Astrocyte (in vitro differentiated cells and primary cell): Measurements from ENCODE around the gene PFKFB2. TPM values are rescaled to one million over a fixed set of nuclear protein-coding genes. Genes with fewer than 3 reads are reported as not detected.

ENCODE experiments used
- DNase-seq: peaks from one replicate; pipeline ENCODE4 v3.0.0-alpha.2; 2010; ENCODE audit warnings: low read depth
- FAIRE-seq: peaks from 2 replicates; lab custom pipeline; 2011; peaks lifted over from hg19 to GRCh38; lab: Jason Lieb, UNC
- H2AFZ ChIP-seq: 2 replicates; pipeline ENCODE4 v1.6.0; 2012; ENCODE audit warnings: low read depth, low read length, inconsistent platforms
- H3K27ac ChIP-seq: 2 replicates; pipeline ENCODE4 v1.5.1; 2011; ENCODE audit warnings: low read depth, low read length, inconsistent platforms
- H3K27me3 ChIP-seq: 2 replicates; pipeline ENCODE4 v1.6.0; 2011; ENCODE audit warnings: low read length, inconsistent platforms; ENCODE audit not compliant: insufficient read depth
- H3K36me3 ChIP-seq: 2 replicates; pipeline ENCODE4 v1.5.1; 2011; ENCODE audit warnings: low read length, inconsistent platforms; ENCODE audit not compliant: insufficient read depth
- H3K4me1 ChIP-seq: 2 replicates; pipeline ENCODE4 v1.5.1; 2011; ENCODE audit warnings: low read length, inconsistent platforms; ENCODE audit not compliant: insufficient read depth
- H3K4me2 ChIP-seq: 2 replicates; pipeline ENCODE4 v1.6.0; 2012; ENCODE audit warnings: low read length, inconsistent platforms
- H3K4me3 ChIP-seq: 2 replicates; pipeline ENCODE4 v1.5.1; 2011; ENCODE audit warnings: low read depth, mild to moderate bottlenecking, low read length, inconsistent platforms; ENCODE audit not compliant: insufficient read depth
- H3K79me2 ChIP-seq: 2 replicates; pipeline ENCODE4 v1.6.0; 2012; ENCODE audit warnings: mild to moderate bottlenecking, low read length, inconsistent platforms; ENCODE audit not compliant: insufficient read depth
- H3K9ac ChIP-seq: 2 replicates; pipeline ENCODE4 v1.6.0; 2012; ENCODE audit warnings: mild to moderate bottlenecking, low read length, inconsistent platforms
- H3K9me3 ChIP-seq: 2 replicates; pipeline ENCODE4 v1.5.1; 2012; ENCODE audit warnings: low read depth, mild to moderate bottlenecking, low read length, inconsistent platforms; ENCODE audit not compliant: insufficient read depth
- H4K20me1 ChIP-seq: 2 replicates; pipeline ENCODE4 v1.6.0; 2012; ENCODE audit warnings: low read length, inconsistent platforms; ENCODE audit not compliant: insufficient read depth
- H3K27ac Mint-ChIP-seq: one replicate; pipeline ENCODE4 v1.8.0; 2021; ENCODE audit warnings: mild to moderate bottlenecking, mixed read lengths; ENCODE audit not compliant: unreplicated experiment
- H3K27me3 Mint-ChIP-seq: one replicate; pipeline ENCODE4 v1.8.0; 2021; ENCODE audit warnings: low read depth, mixed read lengths; ENCODE audit not compliant: unreplicated experiment
- H3K36me3 Mint-ChIP-seq: one replicate; pipeline ENCODE4 v1.8.0; 2021; ENCODE audit warnings: low read depth, mixed read lengths; ENCODE audit not compliant: unreplicated experiment
- H3K4me1 Mint-ChIP-seq: one replicate; pipeline ENCODE4 v1.8.0; 2021; ENCODE audit warnings: low read depth, mixed read lengths; ENCODE audit not compliant: unreplicated experiment
- H3K4me3 Mint-ChIP-seq: one replicate; pipeline ENCODE4 v1.8.0; 2021; ENCODE audit warnings: mild to moderate bottlenecking, moderate library complexity, mixed read lengths; ENCODE audit not compliant: unreplicated experiment
- H3K9me3 Mint-ChIP-seq: one replicate; pipeline ENCODE4 v1.8.0; 2021; ENCODE audit warnings: mild to moderate bottlenecking, mixed read lengths; ENCODE audit not compliant: unreplicated experiment
- EZH2 ChIP-seq: IDR thresholded peaks from 2 replicates; pipeline ENCODE4 v1.6.1; 2012; ENCODE audit warnings: mild to moderate bottlenecking, low read length, inconsistent platforms; ENCODE audit not compliant: insufficient read depth
- total RNA-seq: library from RNA; stranded (reverse); gene quantifications from 2 replicates; pipeline ENCODE4 v1.2.1, GENCODE V29; 2021
- TF ChIP-seq, protein P1 (sequence below): IDR thresholded peaks from 2 replicates; pipeline ENCODE4 v1.5.1; 2011; ENCODE audit warnings: low read depth, mild to moderate bottlenecking, inconsistent platforms, low read length, moderate library complexity; ENCODE audit not compliant: insufficient read depth

Gene PFKFB2
- total RNA-seq, 1 donor from 2014 or later = 6.2 TPM

DNA sequence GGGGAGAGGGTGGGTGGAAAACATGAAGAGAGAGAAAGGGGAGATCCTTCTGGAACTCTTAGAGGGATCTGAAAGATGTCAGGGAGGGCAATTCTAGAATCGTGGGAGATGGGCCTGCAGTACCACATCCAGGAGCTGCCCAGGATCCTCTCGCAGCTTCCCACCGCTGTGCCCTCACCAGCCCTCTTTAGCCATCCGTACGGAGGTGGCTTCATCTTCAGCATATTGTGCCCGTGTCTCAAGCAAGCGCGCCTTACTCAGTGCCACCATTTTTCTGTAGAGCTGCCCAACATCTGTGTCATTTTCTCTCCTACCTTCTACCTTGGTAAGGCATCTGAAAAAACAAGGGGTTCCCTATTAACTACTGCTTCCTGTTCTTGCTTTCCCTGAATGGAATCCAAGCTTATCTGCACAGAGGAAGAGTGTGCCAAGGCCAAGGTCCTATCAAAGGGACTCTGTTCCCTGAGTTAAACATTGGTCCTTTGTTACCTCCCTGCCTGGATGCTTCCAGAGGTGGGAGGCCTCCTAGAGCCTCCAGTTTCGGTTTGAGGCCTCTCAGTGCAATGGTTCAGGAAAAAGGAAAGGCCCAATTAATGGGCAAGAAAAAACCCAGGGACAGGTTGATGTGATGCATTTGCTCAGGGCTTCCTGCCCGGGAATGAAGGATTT, 43.8 kb upstream of the PFKFB2 start:
- Histone ChIP-seq H3K9ac (no peak overlapping the region), H3K9me3 (peaks cover 4% of the 10 kb centered on the region), H3K36me3 (no peaks in the 10 kb centered on the region), H3K27ac (no peak overlapping the region), H3K4me3 (no peak overlapping the region), H3K27me3 (no peaks in the 10 kb centered on the region), H4K20me1 (no peaks in the 10 kb centered on the region), H3K79me2 (no peaks in the 10 kb centered on the region), H3K4me2 (no peak overlapping the region), H2AFZ (no peak overlapping the region), H3K4me1 (peaks cover 9% of the 10 kb centered on the region)
- Mint-ChIP-seq H3K36me3 (no peaks in the 10 kb centered on the region), H3K9me3 (peaks cover 13% of the 10 kb centered on the region), H3K4me1 (peaks cover 16% of the 10 kb centered on the region), H3K4me3 (no peak overlapping the region), H3K27ac (no peak overlapping the region), H3K27me3 (peaks cover 5% of the 10 kb centered on the region)
- TF ChIP-seq, protein P1, sequence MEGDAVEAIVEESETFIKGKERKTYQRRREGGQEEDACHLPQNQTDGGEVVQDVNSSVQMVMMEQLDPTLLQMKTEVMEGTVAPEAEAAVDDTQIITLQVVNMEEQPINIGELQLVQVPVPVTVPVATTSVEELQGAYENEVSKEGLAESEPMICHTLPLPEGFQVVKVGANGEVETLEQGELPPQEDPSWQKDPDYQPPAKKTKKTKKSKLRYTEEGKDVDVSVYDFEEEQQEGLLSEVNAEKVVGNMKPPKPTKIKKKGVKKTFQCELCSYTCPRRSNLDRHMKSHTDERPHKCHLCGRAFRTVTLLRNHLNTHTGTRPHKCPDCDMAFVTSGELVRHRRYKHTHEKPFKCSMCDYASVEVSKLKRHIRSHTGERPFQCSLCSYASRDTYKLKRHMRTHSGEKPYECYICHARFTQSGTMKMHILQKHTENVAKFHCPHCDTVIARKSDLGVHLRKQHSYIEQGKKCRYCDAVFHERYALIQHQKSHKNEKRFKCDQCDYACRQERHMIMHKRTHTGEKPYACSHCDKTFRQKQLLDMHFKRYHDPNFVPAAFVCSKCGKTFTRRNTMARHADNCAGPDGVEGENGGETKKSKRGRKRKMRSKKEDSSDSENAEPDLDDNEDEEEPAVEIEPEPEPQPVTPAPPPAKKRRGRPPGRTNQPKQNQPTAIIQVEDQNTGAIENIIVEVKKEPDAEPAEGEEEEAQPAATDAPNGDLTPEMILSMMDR = no peak
- no peak for TF ChIP-seq EZH2
- no peak for DNase-seq
- no peak for FAIRE-seq

DNA sequence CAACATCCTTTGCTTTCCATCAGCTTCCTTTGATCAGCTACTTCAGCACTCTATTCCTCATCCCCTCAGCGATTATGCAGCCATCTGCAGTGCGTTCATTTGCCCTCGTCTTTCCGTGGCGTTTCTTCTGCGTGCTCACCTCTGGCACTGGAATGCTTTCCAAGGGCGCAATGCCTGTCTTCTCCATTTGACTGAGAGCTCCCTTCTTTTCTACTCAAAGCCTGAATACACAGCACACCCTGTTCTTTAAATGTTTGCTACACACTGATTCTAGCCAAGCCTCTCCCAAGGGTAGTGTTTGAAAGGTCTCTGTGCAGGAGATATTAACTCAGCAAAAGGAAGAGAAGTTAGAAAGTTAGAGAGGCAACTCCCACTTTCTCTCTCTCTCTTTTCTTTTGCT, 43.1 kb upstream of the PFKFB2 start:
- H3K79me2 ChIP-seq = no peaks in the 10 kb centered on the region
- no peaks in the 10 kb centered on the region for H4K20me1 ChIP-seq
- H2AFZ ChIP-seq = no peak overlapping the region
- Mint-ChIP-seq H3K36me3 (no peaks in the 10 kb centered on the region), H3K27me3 (peaks cover 5% of the 10 kb centered on the region), H3K27ac (no peak overlapping the region), H3K4me1 (peaks cover 13% of the 10 kb centered on the region), H3K9me3 (peaks cover 13% of the 10 kb centered on the region), H3K4me3 (no peak overlapping the region)
- H3K36me3 ChIP-seq = no peaks in the 10 kb centered on the region
- peaks cover 9% of the 10 kb centered on the region for H3K4me1 ChIP-seq
- DNase-seq = no peak
- H3K4me3 ChIP-seq = no peak overlapping the region
- H3K27me3 ChIP-seq = no peaks in the 10 kb centered on the region
- TF ChIP-seq, protein P1 = no peak
- no peak for TF ChIP-seq EZH2
- H3K9ac ChIP-seq = no peak overlapping the region
- H3K4me2 ChIP-seq = no peak overlapping the region
- FAIRE-seq = no peak
- no peak overlapping the region for H3K27ac ChIP-seq
- peaks cover 4% of the 10 kb centered on the region for H3K9me3 ChIP-seq

DNA sequence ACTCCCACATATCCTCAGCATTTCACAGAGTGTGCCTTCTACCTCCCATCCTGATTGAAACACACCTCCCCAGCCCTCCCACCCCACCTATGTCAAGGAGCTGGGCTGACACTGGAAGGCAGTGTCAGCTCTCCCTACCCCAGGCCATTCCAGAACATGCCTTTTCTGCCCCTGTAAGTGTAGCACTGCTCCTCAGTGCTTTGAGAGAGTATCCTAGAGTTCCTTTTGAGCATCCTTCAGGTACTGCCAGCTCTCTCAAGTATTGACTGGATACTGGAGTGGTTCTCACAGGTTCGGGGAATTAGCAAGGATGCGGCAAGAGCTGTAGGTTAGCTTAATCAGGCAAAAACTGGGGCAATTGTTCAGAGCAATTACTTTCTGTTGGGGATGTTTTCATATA, 42.3 kb upstream of the PFKFB2 start:
- Mint-ChIP-seq H3K27me3 (peaks cover 5% of the 10 kb centered on the region), H3K27ac (no peak overlapping the region), H3K4me1 (peaks cover 10% of the 10 kb centered on the region), H3K9me3 (peaks cover 13% of the 10 kb centered on the region), H3K4me3 (no peak overlapping the region), H3K36me3 (no peaks in the 10 kb centered on the region)
- TF ChIP-seq EZH2 = no peak
- TF ChIP-seq, protein P1 = no peak
- Histone ChIP-seq H4K20me1 (no peaks in the 10 kb centered on the region), H3K4me2 (no peak overlapping the region), H3K4me1 (peaks cover 9% of the 10 kb centered on the region), H2AFZ (no peak overlapping the region), H3K9me3 (peaks cover 4% of the 10 kb centered on the region), H3K36me3 (no peaks in the 10 kb centered on the region), H3K9ac (no peak overlapping the region), H3K79me2 (no peaks in the 10 kb centered on the region), H3K4me3 (no peak overlapping the region), H3K27me3 (no peaks in the 10 kb centered on the region), H3K27ac (no peak overlapping the region)
- DNase-seq (no peak), FAIRE-seq (no peak)
